OCI-LY1 (cell line): Measurements from ENCODE around the gene ZDHHC1.

Experiments
- H2AFZ ChIP-seq: fragments of 200-600 bp; sonication (generic), shearing (Covaris generic); 2 replicates; pipeline ENCODE4 v1.6.0; 2014; ENCODE audit warnings: antibody characterized with exemption, mild to moderate bottlenecking, low read length
- H3F3A ChIP-seq: fragments of 200-600 bp; sonication (generic), shearing (Covaris generic); 2 replicates; pipeline ENCODE4 v1.6.0; 2014; ENCODE audit warnings: mild to moderate bottlenecking, antibody characterized with exemption, low read length, moderate library complexity; ENCODE audit not compliant: insufficient read depth
- H3K27ac ChIP-seq: fragments of 200-600 bp; sonication (generic); 2 replicates; pipeline ENCODE4 v1.5.1; 2014; ENCODE audit warnings: low read length, mixed run types, mild to moderate bottlenecking, low read depth; ENCODE audit not compliant: poor library complexity, severe bottlenecking
- H3K27me3 ChIP-seq: fragments of 200-600 bp; sonication (generic); 2 replicates; pipeline ENCODE4 v1.6.0; 2014; ENCODE audit warnings: antibody characterized with exemption, mild to moderate bottlenecking, low read length, moderate library complexity; ENCODE audit not compliant: insufficient read depth
- H3K36me3 ChIP-seq: fragments of 200-600 bp; sonication (generic); 2 replicates; pipeline ENCODE4 v1.6.1; 2014; ENCODE audit warnings: mild to moderate bottlenecking, antibody characterized with exemption, low read length, moderate library complexity, mixed read lengths; ENCODE audit not compliant: insufficient read depth
- H3K4me1 ChIP-seq: fragments of 200-600 bp; sonication (generic); 2 replicates; pipeline ENCODE4 v1.5.1; 2014; ENCODE audit warnings: mild to moderate bottlenecking, low read length, moderate library complexity; ENCODE audit not compliant: insufficient read depth, severe bottlenecking
- H3K4me2 ChIP-seq: fragments of 200-600 bp; sonication (generic), shearing (Covaris generic); 2 replicates; pipeline ENCODE4 v1.6.1; 2014; ENCODE audit warnings: low read length
- H3K4me3 ChIP-seq: fragments of 200-600 bp; sonication (generic); 2 replicates; pipeline ENCODE4 v1.5.1; 2014; ENCODE audit warnings: low read length, low read depth, mild to moderate bottlenecking, mixed read lengths; ENCODE audit not compliant: poor library complexity, severe bottlenecking
- H3K79me2 ChIP-seq: fragments of 200-600 bp; shearing (Covaris generic); 2 replicates; pipeline ENCODE4 v1.6.1; 2016; ENCODE audit warnings: mixed run types, low read length, mixed read lengths; ENCODE audit not compliant: insufficient read depth
- H3K9ac ChIP-seq: fragments of 200-600 bp; sonication (generic), shearing (Covaris generic); 2 replicates; pipeline ENCODE4 v1.6.1; 2014; ENCODE audit warnings: mild to moderate bottlenecking, low read length, mixed read lengths
- H3K9me2 ChIP-seq: fragments of 200-600 bp; sonication (generic), shearing (Covaris generic); 2 replicates; pipeline ENCODE4 v1.6.1; 2014; ENCODE audit warnings: low read depth, mild to moderate bottlenecking, low read length, mixed read lengths
- H3K9me3 ChIP-seq: fragments of 200-600 bp; shearing (Covaris generic); 2 replicates; pipeline ENCODE4 v1.6.1; 2014; ENCODE audit warnings: low read length, mixed read lengths
- H4K20me1 ChIP-seq: fragments of 200-600 bp; sonication (generic), shearing (Covaris generic); 2 replicates; pipeline ENCODE4 v1.6.0; 2016; ENCODE audit warnings: mild to moderate bottlenecking, low read length; ENCODE audit not compliant: insufficient read depth
- CTCF ChIP-seq: fragments of 200-600 bp; sonication (generic), shearing (Covaris generic); IDR thresholded peaks from 2 replicates; pipeline ENCODE4 v1.5.1; 2017; ENCODE audit warnings: mild to moderate bottlenecking, antibody characterized with exemption, low read length, moderate library complexity, mixed read lengths
- EZH2 ChIP-seq: fragments of 200-600 bp; sonication (generic), shearing (Covaris generic); IDR thresholded peaks from 2 replicates; pipeline ENCODE4 v1.8.0; 2017; ENCODE audit warnings: borderline replicate concordance, mixed run types, mild to moderate bottlenecking, antibody characterized with exemption, low read length, moderate library complexity, mixed read lengths

The ZDHHC1 gene

GRCh38 chr16:67444259-67445125 lies 28.2 kb upstream of the ZDHHC1 start:
- H3K9ac ChIP-seq: no peak overlapping the region
- TF ChIP-seq CTCF (peak; percentile 51), EZH2 (no peak)
- H4K20me1 ChIP-seq: no peaks in the 10 kb centered on the region

GRCh38 chr16:67443265-67443664 lies 27.0 kb upstream of the ZDHHC1 start:
- no peak overlapping the region for H3K27ac ChIP-seq
- H3K4me2 ChIP-seq: no peak overlapping the region
- no peak overlapping the region for H3K4me3 ChIP-seq
- H3K4me1 ChIP-seq: no peaks in the 10 kb centered on the region
- H3K9me3 ChIP-seq: no peaks in the 10 kb centered on the region
- no peaks in the 10 kb centered on the region for H4K20me1 ChIP-seq
- peaks cover 39% of the 10 kb centered on the region for H3K36me3 ChIP-seq
- H3K9ac ChIP-seq: no peak overlapping the region
- no peak overlapping the region for H2AFZ ChIP-seq
- no peaks in the 10 kb centered on the region for H3K79me2 ChIP-seq
- TF ChIP-seq CTCF (no peak), EZH2 (no peak)
- no peaks in the 10 kb centered on the region for H3K27me3 ChIP-seq
- H3F3A ChIP-seq: no peaks in the 10 kb centered on the region
- no peaks in the 10 kb centered on the region for H3K9me2 ChIP-seq

More at GRCh38 chr16:67444259-67445125, 28.2 kb upstream of the ZDHHC1 start:
- Histone ChIP-seq H3F3A (no peaks in the 10 kb centered on the region), H3K27ac (no peak overlapping the region), H2AFZ (no peak overlapping the region), H3K9me2 (no peaks in the 10 kb centered on the region), H3K9me3 (no peaks in the 10 kb centered on the region), H3K4me1 (no peaks in the 10 kb centered on the region), H3K4me2 (no peak overlapping the region), H3K79me2 (no peaks in the 10 kb centered on the region), H3K4me3 (no peak overlapping the region), H3K36me3 (peaks cover 26% of the 10 kb centered on the region; the same call in 1 of the 2 replicates), H3K27me3 (no peaks in the 10 kb centered on the region)

GRCh38 chr16:67442581-67443255 lies 26.4 kb upstream of the ZDHHC1 start:
- Histone ChIP-seq H3F3A (no peaks in the 10 kb centered on the region), H3K27me3 (no peaks in the 10 kb centered on the region), H3K36me3 (peaks cover 41% of the 10 kb centered on the region), H3K4me3 (no peak overlapping the region), H3K9me2 (no peaks in the 10 kb centered on the region), H2AFZ (no peak overlapping the region), H3K4me1 (no peaks in the 10 kb centered on the region), H3K27ac (no peak overlapping the region), H3K79me2 (no peaks in the 10 kb centered on the region), H3K9me3 (no peaks in the 10 kb centered on the region), H3K4me2 (no peak overlapping the region), H4K20me1 (no peaks in the 10 kb centered on the region), H3K9ac (no peak overlapping the region)
- TF ChIP-seq CTCF: no peak
- TF ChIP-seq EZH2: no peak
